Smooth muscle cell (in vitro differentiated cells): Measurements from ENCODE around the gene FRMD3. TPM values are rescaled to one million over a fixed set of nuclear protein-coding genes. Genes with fewer than 3 reads are reported as not detected.

Experiments used
- DNase-seq: peaks from one replicate; lab custom pipeline; 2025; ENCODE audit not compliant: unreplicated experiment; lab: John Stamatoyannopoulos, UW
- H2AFZ ChIP-seq: fragments of 200-600 bp; sonication (generic); 2 replicates; pipeline ENCODE4 v1.6.0; 2016; ENCODE audit warnings: antibody characterized with exemption, low read depth, mild to moderate bottlenecking
- H3F3A ChIP-seq: fragments of 200-600 bp; sonication (generic); 2 replicates; pipeline ENCODE4 v1.6.0; 2017; ENCODE audit warnings: antibody characterized with exemption, low read depth
- H3K27ac ChIP-seq: fragments of 200-600 bp; sonication (generic); 2 replicates; pipeline ENCODE4 v1.5.1; 2016; ENCODE audit warnings: low read depth, mild to moderate bottlenecking
- H3K27me3 ChIP-seq: fragments of 200-600 bp; sonication (generic); 2 replicates; pipeline ENCODE4 v1.6.1; 2016; ENCODE audit warnings: low read depth, mild to moderate bottlenecking
- H3K36me3 ChIP-seq: fragments of 200-600 bp; sonication (generic); 2 replicates; pipeline ENCODE4 v1.5.1; 2016; ENCODE audit warnings: low read depth
- H3K4me1 ChIP-seq: fragments of 200-600 bp; sonication (generic); 2 replicates; pipeline ENCODE4 v1.5.1; 2016; ENCODE audit warnings: low read depth
- H3K4me2 ChIP-seq: fragments of 200-600 bp; sonication (generic); 2 replicates; pipeline ENCODE4 v1.6.0; 2016; ENCODE audit warnings: mild to moderate bottlenecking
- H3K4me3 ChIP-seq: fragments of 200-600 bp; sonication (generic); 2 replicates; pipeline ENCODE4 v1.5.1; 2016; ENCODE audit warnings: mild to moderate bottlenecking
- H3K79me2 ChIP-seq: fragments of 200-600 bp; sonication (generic); 2 replicates; pipeline ENCODE4 v1.6.0; 2016; ENCODE audit warnings: low read depth, mild to moderate bottlenecking
- H3K9ac ChIP-seq: fragments of 200-600 bp; sonication (generic); 2 replicates; pipeline ENCODE4 v1.6.0; 2016; ENCODE audit warnings: low read depth
- H3K9me3 ChIP-seq: fragments of 200-600 bp; sonication (generic); replicated peaks from 2 replicates; pipeline ENCODE4 v1.5.1; 2016; ENCODE audit warnings: low read depth
- H4K20me1 ChIP-seq: fragments of 200-600 bp; sonication (generic); 2 replicates; pipeline ENCODE4 v1.6.0; 2016; ENCODE audit warnings: low read depth
- WGBS: methylation state at CpG from one replicate; pipeline ENCODE4 v1.1.7; 2016; ENCODE audit warnings: low lambda C conversion rate; 5-methylcytosine and 5-hydroxymethylcytosine counted together
- polyA plus RNA-seq: library from polyadenylated mRNA; unstranded; fragments of >200 nt; fragmentation: Nextera tagmentation; extraction: Ambion mirVana; gene quantifications from 2 replicates; pipeline ENCODE4 v1.2.1, GENCODE V29; 2016
- total RNA-seq: library from RNA; depleted of rRNA; stranded (reverse); fragments of >200 nt; gene quantifications from 2 replicates; pipeline ENCODE4 v1.2.3, GENCODE V29; 2014
- TF ChIP-seq, protein P1 (sequence below): fragments of 200-600 bp; sonication (generic); IDR thresholded peaks from 2 replicates; pipeline ENCODE4 v1.5.1; 2017; ENCODE audit warnings: borderline replicate concordance, mild to moderate bottlenecking, antibody characterized with exemption; ENCODE audit not compliant: insufficient read depth, poor library complexity, severe bottlenecking

The FRMD3 gene
- total and polyA plus RNA-seq, 2 experiments from 2014 or later, result 0.72 to 2.8 TPM

DNA sequence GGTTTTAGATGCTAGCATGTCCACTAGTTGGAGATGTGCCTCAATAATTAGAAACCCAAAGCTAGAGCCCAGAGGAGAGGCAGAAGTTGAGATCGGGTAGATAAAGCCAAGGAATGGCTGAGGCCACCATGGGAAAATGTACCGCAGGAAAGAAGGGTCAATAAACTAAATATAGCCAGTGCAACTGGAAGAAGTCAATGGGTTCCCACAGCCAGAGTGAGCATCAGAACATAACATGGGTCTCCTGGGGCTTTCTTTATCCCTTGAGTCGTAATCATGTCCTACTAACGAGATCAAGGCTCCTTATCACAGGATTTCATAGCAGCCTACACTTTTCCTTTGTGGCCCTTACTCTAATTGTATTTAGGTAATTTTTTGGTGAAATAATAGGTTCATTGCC, 61.7 kb downstream of the FRMD3 start:
- no peak overlapping the region for H3K9ac ChIP-seq
- no peak overlapping the region for H3K4me2 ChIP-seq
- H3K4me1 ChIP-seq, result no peaks in the 10 kb centered on the region
- H3K79me2 ChIP-seq, result no peaks in the 10 kb centered on the region
- DNase-seq, result no peak
- no peaks in the 10 kb centered on the region for H3K9me3 ChIP-seq
- no peak overlapping the region for H2AFZ ChIP-seq
- H3K27ac ChIP-seq, result no peak overlapping the region
- H4K20me1 ChIP-seq, result no peaks in the 10 kb centered on the region
- TF ChIP-seq, protein P1, sequence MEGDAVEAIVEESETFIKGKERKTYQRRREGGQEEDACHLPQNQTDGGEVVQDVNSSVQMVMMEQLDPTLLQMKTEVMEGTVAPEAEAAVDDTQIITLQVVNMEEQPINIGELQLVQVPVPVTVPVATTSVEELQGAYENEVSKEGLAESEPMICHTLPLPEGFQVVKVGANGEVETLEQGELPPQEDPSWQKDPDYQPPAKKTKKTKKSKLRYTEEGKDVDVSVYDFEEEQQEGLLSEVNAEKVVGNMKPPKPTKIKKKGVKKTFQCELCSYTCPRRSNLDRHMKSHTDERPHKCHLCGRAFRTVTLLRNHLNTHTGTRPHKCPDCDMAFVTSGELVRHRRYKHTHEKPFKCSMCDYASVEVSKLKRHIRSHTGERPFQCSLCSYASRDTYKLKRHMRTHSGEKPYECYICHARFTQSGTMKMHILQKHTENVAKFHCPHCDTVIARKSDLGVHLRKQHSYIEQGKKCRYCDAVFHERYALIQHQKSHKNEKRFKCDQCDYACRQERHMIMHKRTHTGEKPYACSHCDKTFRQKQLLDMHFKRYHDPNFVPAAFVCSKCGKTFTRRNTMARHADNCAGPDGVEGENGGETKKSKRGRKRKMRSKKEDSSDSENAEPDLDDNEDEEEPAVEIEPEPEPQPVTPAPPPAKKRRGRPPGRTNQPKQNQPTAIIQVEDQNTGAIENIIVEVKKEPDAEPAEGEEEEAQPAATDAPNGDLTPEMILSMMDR, result no peak
- no peaks in the 10 kb centered on the region for H3K27me3 ChIP-seq
- no peaks in the 10 kb centered on the region for H3K36me3 ChIP-seq
- 93% methylated on average over 4 of the region's 4 CpGs for WGBS
- no peaks in the 10 kb centered on the region for H3F3A ChIP-seq
- H3K4me3 ChIP-seq, result no peak overlapping the region

DNA sequence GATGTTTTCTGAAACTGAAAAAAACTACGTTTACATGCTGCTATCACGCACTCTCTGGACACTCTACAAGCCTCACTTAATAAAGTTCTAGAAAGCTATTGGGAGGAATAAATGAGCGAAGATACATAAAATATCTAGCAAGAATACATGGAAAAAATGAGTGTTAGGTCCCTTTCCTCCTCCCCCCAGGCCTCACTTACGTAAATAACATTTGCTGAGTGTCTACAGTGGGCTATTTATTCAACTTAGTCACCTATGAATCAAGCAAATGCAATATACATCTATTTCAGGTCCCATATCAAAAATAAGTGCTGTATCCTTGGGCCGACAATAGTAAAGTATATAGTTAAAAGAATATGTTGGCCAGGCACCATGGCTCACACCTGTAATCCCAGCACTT, 62.5 kb downstream of the FRMD3 start:
- Histone ChIP-seq H3K27me3 (no peaks in the 10 kb centered on the region), H3K9me3 (no peaks in the 10 kb centered on the region), H3K4me1 (no peaks in the 10 kb centered on the region), H3K4me3 (no peak overlapping the region), H3F3A (no peaks in the 10 kb centered on the region), H3K4me2 (no peak overlapping the region), H4K20me1 (no peaks in the 10 kb centered on the region), H3K27ac (no peak overlapping the region), H3K79me2 (no peaks in the 10 kb centered on the region), H3K9ac (no peak overlapping the region), H3K36me3 (no peaks in the 10 kb centered on the region), H2AFZ (no peak overlapping the region)
- TF ChIP-seq, protein P1, result no peak
- DNase-seq, result no peak
- WGBS, result 89% methylated on average over 5 of the region's 5 CpGs

DNA sequence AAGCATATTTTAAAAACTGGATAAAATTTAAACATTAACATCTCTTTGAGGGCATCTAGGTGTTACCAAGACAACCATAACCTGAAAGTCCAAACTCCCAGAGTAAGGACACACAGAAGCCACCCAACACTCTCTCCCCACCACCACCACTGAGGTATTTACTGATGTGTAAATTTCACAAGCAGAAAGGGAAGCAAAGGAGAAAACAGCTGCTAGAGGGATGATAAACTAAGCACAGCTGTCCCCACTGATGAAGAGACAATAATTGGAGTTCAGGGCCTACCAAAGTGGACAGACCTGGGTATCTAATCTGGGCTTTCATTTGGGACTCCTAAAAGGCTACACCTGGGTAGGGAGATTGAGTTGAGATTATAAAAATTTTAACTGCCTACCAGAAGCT, 63.6 kb downstream of the FRMD3 start:
- Histone ChIP-seq H3K4me1 (peaks cover 3% of the 10 kb centered on the region), H3K36me3 (no peaks in the 10 kb centered on the region), H3K4me2 (no peak overlapping the region), H3K9me3 (no peaks in the 10 kb centered on the region), H3K79me2 (no peaks in the 10 kb centered on the region), H3K27me3 (no peaks in the 10 kb centered on the region), H3K9ac (no peak overlapping the region), H3F3A (no peaks in the 10 kb centered on the region), H2AFZ (no peak overlapping the region), H3K4me3 (no peak overlapping the region), H3K27ac (no peak overlapping the region), H4K20me1 (no peaks in the 10 kb centered on the region)
- no peak for DNase-seq
- TF ChIP-seq, protein P1, result no peak

DNA sequence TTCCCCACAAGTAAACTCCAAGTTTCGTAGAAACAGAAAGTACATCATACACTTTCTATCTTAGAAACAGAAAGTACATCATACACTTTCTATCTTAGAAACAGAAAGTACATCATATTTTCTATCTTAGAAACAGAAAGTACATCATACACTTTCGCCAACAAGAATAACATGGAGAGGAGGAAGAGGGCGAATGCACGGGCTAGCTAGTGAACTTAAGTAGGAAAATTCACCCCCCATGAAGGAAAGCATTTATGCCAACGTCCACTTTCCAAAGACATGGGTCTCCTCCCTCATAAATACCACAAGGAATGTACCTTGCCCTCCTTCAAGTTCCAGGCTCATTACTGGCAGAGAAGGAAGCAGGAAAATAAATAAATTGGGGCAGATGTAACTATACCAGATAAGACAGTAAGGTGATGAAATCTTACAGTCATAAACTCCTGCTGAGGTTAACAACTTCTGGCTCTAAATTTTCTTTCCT, 64.7 kb downstream of the FRMD3 start:
- no peaks in the 10 kb centered on the region for H3K79me2 ChIP-seq
- no peak overlapping the region for H3K4me2 ChIP-seq
- no peak overlapping the region for H3K4me3 ChIP-seq
- H2AFZ ChIP-seq, result no peak overlapping the region
- H3K36me3 ChIP-seq, result no peaks in the 10 kb centered on the region
- H4K20me1 ChIP-seq, result no peaks in the 10 kb centered on the region
- H3K9ac ChIP-seq, result no peak overlapping the region
- H3F3A ChIP-seq, result no peaks in the 10 kb centered on the region
- no peak overlapping the region for H3K27ac ChIP-seq
- 87% methylated on average over 5 of the region's 5 CpGs for WGBS
- no peaks in the 10 kb centered on the region for H3K9me3 ChIP-seq
- DNase-seq, result no peak
- H3K4me1 ChIP-seq, result peaks cover 3% of the 10 kb centered on the region
- no peaks in the 10 kb centered on the region for H3K27me3 ChIP-seq
- TF ChIP-seq, protein P1, result no peak
